SHP77 (cell line): ENCODE results near the gene ITFG1.
"Not testable (repeated sequence)": the region's sequence is repeated elsewhere in the genome, so short reads cannot be mapped to it uniquely, and the experiment has no call there.

Experiments
- DNase-seq, 2 experiments: peaks; one replicate each; lab custom pipeline; 2025; lab: John Stamatoyannopoulos, UW

The ITFG1 gene

DNA sequence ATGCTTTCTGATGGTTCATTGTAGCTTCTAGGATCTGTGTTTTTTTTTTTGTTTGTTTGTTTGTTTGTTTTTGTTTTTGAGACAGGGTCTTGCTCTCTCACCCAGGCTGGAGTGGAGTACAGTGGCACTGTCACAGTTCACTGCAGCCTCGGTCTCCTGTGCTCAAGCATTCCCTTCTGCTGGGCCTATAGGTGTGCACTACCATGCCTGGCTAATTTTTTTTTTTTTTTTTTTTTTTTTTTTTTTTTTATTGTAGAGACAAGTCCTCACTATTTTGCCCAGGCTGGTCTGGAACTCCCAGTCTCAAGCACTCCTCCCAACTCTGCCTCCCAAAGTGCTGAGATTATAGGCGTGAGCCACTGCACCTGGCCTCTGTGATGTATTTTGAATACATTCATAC, 12.1 kb upstream of the ITFG1 start:
- DNase-seq: not testable (repeated sequence)

DNA sequence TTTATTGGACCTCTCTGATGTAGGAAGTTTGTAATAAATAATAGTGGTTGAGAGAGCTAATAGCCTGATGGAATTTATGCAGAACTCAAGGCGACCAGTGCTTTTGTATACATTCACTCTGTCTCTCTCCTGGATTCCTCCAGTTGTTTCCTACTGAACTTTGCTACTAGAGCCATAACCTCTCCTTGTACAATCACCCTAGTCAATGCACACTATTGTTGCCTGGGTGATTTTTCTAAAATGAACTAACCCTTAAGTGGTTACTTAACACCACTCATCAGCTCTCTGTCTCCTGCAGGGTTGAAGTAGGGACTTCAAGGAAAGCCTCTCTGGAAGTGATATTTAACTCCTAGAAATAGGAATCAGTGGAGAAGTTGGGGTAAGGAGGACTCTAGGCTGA, 9.9 kb upstream of the ITFG1 start:
- DNase-seq: no peak

DNA sequence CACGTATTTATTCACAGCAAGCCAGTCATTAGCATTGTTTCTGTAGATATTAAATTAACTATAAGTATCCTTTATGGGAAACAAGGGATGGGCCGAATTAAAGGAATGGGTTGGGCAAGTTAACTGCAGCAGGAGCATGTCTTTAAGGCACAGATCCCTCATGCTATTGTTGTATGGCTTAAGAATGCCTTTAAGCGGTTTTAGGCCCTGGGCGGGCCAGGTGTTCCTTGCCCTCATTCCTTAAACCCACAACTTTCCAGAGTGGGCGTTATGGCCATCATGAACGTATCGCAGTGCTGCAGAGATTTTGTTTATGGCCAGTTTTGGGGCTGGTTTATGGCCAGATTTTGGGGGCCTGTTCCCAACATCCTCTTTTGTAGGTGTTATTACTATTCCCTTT, 9.3 kb upstream of the ITFG1 start:
- no peak for DNase-seq

DNA sequence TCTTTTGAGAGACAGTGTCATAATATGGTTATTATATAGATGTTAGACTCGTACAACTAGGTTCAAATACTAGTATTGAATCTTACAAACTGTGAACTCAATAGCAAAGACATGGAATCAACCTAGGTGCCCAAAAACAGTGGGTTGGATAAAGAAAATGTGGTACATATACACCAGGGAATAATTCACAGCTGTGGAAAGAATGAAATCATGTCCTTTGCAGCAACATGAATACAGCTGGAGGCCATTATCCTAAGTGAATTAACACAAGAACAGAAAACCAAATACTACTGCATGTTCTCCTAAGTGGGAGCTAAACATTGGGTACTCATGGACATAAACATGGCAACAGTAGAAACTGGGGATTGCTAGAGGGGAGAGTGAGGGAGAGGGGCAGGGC, 8.4 kb upstream of the ITFG1 start:
- no peak for DNase-seq

DNA sequence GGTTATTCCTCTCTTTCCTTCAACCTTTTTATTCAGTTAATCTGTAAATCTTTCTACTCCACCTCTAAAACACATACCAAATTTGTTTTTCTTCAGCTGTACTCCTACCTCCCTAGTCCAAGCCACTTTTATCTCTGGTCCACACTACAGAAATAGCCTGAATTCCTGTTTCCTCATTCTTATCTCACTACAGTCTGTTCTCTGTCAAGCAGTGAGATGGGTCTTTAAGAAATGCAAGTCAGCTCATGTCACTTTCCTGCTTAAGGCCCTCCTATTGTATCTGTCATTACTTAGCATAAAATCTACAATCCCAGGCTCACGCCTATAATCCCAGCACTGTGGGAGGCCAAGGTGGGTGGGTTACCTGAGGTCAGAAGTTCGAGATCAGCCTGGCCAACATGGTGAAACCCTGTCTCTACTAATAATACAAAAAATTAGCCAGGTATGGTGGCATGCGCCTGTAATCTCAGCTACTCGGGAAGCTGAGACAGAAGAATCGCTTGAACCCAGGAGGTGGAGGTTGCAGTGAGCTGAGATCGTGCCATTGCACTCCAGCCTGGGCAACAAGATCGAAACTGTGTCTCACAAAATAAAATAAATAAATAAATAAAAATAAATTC, 7.3 kb upstream of the ITFG1 start:
- not testable (repeated sequence) for DNase-seq

DNA sequence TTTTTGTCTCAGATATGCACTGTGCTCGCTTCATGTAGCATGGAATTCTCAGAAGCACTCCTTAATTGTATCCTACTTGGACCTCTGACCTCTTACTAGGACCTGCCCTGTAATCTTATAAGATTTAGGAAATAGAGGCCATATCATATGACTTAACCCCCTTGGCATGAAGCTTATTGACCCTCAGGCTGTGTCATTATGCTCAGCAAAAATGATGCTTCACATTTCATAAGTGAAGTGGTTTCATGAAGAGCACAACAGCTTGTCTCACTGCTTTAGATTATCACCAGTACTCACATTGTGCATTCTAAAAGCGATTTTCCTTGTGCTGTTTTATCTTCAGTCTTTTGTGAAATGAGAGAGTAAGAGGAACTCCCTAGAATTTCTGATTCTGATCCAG, 6.6 kb upstream of the ITFG1 start:
- DNase-seq: no peak

DNA sequence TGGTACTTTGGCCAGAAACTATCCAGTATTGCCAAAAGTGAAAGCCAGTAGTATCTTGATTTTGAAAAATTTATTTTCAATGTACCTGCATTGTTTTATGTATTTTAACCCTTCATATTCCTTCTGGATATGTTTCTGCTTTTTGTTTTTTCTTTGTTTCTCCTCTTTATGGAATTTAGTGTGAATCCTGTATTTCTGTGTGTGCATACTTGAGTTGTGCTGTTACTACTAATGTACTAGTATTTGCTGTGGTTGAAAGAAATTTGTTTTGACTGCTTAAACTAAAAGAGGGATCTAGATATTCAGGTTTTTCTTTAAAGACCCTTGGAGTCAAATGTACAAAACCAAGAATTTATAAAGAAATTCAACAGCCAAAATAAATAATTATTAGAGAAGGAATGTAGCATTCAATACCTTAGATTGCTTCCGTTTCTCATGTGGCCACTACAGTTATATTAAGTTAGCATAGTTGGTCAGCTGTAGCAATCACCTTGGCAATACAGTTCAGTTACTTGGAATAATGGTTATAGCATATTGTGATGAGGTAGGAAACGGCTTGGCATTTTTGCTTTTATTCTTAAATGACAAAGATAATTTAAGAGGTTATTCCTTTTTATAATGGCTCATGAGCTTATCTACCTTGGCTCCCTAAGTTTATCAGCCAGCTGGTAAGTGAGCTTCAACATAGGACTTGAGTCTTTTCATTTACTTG, 5.2 kb upstream of the ITFG1 start:
- no peak for DNase-seq

DNA sequence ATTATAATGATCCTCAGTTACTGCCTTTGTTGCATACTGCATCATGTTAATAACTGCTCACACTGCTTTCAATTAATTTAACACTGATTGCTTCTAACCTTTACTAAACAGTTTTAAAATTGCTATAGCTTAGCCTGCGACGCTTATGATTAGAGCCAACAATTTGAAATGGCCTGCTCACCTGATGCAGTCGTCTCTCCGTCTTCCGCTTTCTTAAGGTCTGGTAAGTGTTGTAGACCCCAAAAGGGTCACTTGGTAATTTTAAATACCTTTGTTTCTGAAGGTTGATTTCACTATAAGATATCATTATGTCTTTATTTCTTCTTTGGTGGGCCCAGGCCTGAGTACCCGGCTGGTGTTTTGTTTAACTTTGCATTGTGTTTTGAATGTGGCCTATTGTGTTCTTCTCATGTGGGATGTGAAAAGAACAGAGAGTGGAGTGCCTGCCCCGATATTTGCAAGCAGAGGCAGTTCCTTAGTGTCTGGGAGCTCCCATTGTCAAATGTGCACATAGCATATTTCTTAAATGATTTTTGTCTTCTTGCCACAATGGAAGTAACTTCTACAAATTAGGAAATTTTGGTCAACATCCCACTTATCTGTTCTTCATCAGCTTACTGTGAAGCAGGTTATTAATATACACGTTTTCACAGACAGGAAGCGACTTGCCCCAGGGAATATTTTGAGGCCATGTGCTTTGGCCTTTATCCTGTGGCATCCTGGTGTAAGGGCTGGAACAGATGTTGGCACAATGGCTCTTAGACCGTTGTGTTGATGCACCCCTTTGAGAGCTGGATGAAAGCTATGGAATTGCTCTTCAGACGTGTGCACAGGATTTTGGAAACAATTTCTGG, 3.1 kb upstream of the ITFG1 start:
- DNase-seq: no peak

DNA sequence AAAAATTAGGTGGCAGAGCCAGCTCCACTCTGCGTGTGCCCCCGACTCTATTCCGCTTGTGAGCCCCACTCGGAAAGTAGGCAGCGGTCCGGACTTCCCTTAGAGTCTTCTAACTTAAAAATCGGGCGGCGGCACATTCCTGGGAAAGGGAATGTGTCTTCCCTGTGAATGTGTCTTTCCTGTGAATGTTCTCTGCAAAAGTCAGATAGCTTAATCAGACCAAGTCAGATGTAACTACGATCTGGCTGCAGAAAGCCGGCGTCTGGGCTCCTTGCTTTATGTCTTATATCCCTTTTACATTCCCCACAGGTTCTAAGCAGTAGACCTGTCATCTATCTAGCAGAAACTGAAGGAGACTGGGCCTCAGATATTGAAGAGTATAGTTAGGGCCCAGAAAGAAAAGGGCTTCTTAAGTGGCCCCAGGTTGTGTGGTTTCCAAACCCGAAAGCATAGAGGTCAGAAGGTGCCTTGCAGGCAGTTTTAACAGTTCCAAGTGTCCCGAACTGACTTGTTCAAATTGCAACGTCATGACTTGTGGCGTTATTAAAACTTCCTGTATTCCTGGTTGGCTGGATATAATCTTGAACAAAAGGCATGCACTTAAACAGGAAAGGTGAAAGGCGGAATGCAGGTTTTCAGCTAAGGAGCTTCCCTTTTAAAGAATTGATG, 869 bp upstream of the ITFG1 start:
- DNase-seq: no peak

DNA sequence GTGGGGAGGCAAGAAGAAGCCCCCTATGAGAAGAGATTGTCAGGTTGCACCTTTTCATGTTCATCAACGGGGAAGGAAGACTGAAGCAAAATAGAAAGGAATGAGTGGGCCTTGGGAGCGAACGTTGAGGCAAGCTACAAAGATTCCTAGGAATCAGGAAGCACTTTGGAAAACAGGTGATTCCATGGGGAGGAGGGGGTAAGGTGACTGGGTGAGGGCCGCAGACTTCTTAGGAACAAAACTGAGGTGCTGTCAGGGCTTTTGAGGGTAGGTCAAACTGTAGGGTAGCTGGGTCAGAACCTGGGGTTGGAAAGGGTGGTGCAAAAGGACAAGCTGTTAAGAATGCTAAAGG, 528 bp downstream of the ITFG1 start:
- no peak for DNase-seq

DNA sequence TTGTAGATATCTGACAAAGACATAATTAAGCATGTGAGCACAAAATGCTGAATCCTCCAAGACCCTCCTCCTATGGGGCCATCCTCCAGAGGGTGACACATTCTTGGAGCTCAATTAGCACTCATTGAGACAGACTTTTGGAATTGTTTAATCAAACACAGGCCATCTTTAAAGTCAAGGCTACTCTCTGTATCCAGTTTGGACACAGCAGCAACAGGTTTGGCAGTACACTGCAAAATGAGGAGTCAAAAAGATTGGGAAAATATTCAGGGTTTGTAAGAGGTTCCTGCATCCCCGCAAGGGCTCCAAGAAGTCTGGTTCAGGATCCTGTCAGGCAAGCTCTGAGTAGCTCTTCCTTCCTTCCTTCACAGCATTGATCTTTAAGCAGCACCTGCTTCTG, 1.3 kb downstream of the ITFG1 start:
- DNase-seq: no peak

DNA sequence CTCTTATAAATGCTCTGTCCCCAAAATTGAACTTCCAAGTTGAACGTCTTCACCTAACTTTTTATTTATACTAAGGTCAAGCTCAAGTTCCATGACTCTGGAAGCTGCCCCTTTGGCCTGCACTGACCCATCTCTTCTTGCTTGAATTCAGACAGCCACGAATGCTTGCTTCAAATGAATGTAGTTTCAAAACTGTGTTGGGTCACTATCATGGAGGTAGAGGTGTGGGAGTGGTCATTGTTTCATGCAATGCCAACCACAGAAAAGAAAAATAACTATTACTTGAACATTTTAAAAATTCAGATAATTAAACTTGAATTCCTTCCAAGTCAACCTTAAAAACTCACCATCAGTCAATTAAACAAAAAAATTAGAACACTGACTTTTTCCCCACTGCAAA, 2.5 kb downstream of the ITFG1 start:
- no peak for DNase-seq

DNA sequence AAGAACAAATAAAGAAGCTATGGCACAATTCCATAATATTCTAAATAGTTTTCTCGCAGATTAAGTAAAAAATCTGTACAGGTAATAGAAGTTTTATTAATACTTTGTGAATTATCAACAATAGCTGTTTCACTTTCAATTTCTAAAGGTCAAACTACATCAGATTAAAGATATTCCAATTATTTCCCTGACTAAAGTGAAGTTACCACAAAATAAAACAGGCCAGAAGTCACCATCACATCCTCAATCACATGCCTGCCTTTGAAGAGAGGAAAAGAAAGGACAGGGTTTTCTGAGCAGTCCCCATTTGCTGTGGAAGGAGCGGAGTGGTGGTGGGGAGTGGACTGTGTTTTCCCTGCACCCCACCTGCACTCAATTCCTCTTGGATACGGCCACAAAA, 11.1 kb downstream of the ITFG1 start:
- DNase-seq: no peak

DNA sequence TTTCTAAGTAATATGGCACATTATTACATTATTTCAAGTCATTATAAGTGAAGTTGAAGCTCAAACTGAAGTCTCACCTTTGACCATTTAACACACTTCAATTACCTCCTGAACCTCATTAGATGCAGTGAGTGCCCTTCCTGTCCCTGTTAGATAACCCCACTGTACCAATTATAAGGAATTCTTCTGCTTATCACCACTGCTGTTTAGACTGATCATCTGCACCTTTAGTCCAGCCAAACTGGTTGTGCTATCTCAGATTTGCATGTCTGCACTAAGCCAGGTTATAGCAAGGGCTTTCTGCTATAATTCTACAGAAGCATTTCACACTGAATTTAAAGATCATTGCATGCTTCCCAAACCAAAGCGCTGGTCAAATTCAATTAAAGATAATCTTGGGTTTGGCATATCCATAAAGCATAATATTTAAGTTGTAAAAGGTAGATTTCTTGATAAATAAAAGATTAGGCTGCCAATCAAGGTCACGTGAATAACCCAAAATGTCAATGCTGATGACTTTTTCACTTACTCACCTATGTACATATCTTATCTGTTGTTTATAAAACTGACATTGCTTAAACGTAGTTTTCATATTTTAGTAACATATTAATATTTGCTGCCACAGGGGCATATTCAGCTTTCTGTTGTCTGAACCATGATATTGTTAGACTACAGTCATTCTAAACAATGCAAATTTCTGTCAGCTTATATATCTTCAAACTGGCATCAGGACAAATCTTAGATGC, 11.9 kb downstream of the ITFG1 start:
- no peak for DNase-seq

DNA sequence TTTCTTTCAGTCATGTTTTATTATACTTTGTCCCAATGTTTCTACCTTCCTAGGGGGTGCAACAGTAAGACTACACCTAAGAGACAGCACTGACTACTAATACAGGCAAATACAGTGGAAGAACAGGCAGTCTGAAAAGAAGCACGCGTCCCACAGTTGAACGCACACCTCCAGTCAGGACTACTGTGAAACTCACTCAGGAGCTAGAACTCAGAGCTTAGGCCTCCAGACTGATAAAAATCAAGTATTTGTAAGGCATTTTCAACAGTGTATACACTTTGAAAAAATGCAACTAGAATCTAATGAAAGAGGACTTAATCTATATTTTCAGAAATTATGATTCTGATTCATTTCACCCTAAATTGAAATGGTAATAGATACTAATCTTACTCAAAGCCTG, 14.4 kb downstream of the ITFG1 start:
- no peak for DNase-seq

DNA sequence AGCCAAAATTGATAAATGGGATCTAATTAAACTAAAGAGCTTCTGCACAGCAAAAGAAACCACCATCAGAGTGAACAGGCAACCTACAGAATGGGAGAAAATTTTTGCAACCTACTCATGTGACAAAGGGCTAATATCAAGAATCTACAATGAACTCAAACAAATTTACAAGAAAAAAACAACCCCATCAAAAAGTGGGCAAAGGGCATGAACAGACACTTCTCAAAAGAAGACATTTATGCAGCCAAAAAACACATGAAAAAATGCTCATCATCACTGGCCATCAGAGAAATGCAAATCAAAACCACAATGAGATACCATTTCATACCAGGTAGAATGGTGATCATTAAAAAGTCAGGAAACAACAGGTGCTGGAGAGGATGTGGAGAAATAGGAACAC, 18.0 kb downstream of the ITFG1 start:
- not testable (repeated sequence) for DNase-seq

DNA sequence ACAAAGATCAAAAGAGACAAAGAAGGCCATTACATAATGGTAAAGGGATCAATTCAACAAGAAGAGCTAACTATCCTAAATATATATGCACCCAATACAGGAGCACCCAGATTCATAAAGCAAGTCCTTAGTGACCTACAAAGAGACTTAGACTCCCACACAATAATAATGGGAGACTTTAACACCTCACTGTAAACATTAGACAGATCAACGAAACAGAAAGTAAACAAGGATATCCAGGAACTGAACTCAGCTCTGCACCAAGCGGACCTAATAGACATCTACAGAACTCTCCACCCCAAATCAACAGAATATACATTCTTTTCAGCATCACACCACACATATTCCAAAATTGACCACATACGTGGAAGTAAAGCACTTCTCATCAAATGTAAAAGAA, 20.8 kb downstream of the ITFG1 start:
- not testable (repeated sequence) for DNase-seq

DNA sequence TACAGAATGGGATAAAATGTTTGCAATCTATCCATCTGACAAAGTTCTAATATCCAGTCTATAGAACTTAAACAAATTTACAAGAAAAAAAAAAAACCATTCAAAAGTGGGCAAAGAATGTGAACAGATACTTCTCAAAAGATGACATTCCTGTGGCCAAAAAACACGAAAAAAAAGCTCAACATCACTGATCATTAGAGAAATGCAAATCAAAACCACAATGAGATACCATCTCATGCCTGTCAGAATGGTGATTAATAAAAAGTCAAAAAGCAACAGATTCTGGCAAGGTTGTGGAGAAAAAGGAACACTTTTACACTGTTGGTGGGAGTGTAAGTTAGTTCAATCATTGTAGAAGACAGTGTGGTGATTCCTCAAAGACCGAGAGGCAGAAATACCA, 26.6 kb downstream of the ITFG1 start:
- not testable (repeated sequence) for DNase-seq

DNA sequence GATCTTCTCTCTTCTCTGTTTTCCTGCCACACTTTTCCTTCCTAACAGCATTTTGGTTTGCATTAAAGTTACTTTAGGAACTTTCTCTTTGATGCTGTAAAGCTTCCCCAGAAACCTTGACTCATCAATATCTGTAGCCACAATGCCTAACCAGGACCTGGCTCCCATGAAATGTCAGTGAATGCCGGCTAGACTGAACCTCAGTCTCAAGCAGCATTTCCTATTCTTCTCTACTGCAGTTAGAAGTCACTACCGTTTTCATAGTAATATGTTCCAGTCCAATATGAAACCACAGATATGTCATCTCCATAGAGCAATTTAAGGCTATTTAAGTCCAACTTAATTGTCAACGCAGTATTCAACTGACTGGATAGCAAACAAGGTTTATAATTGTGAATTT, 28.9 kb downstream of the ITFG1 start:
- no peak for DNase-seq

DNA sequence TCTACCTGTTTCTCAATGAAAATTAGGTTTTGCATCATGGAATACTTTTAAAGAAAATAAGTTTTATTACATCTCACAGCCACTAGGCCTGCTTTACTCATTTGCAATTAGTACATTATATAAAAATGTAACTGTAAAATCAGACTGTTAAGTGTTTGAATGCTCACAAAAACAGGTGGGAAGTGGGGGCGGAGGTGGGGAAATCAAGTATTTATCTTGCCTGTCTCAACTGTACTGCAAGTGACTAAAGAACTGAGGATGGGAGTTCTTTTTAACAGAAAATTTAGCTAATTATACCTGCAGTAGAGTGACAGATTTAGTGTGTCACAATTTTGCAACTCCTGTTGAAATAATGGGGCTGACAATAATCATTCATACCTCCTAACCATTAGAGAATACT, 34.1 kb downstream of the ITFG1 start:
- no peak for DNase-seq

DNA sequence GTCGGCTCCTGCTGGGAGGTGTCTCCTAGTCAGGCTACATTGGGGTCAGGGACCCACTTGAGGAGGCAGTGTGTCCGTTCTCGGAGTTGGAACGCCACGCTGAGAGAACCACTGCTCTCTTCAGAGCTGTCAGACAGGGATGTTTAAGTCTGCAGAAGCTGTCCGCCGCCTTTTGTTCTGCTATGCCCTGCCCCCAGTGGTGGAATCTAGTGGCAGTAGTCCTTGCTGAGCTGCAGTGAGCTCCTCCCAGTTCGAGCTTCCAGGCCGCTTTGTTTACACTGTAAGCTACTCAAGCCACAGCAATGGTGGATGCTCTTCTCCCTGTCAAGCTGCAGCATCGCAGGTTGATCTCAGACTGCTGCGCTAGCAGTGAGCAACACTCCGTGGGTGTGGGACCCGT, 36.0 kb downstream of the ITFG1 start:
- DNase-seq: no peak

DNA sequence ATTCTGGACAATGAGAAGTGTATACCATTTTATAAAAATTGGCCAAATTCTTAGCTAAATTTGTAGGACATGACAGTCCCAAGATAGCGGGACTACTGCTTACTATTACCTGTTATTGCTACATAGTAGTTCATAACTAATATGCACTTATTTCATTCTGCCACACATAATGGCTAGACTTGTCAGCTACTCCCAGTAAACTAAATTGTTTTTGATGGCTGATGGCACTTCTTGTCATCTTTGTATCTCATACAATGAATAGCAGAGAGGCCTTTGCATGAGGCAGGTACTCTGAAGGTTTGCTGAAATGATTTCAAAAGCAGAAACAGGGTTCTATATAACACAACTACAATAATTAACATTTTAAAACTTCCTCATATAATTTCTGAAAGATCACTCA, 44.0 kb downstream of the ITFG1 start:
- DNase-seq: no peak
